A549 (cell line): ENCODE data around the gene SLC40A1.

Experiments
- EP300 ChIP-seq, 2 experiments: fragments of >200 bp; sonication (Bioruptor Twin); formaldehyde crosslinking; IDR thresholded peaks; 2 replicates in 1 of 2; 3 replicates in 1 of 2; pipeline ENCODE4 v1.6.1; 2016 to 2017
- GATA3 ChIP-seq: IDR thresholded peaks from 2 replicates; pipeline ENCODE4 v1.6.1; 2012; ENCODE audit warnings: borderline replicate concordance
- HMGXB4 ChIP-seq: fragments of 250-450 bp; sonication (Bioruptor Pico); IDR thresholded peaks from 2 replicates; pipeline ENCODE4 v1.5.0; 2021; ENCODE audit warnings: mild to moderate bottlenecking, moderate library complexity, borderline replicate concordance
- MAFK ChIP-seq: fragments of 450-650 bp; IDR thresholded peaks from 2 replicates; pipeline ENCODE4 v1.6.1; 2014; ENCODE audit not compliant: partially characterized antibody
- MAZ ChIP-seq: fragments of 150-350 bp; IDR thresholded peaks from 2 replicates; pipeline ENCODE4 v1.6.1; 2014; ENCODE audit warnings: antibody characterized with exemption, low read depth, low read length, borderline replicate concordance
- POLR2A ChIP-seq: IDR thresholded peaks from 2 replicates; pipeline ENCODE4 v1.6.1; 2012; ENCODE audit warnings: mild to moderate bottlenecking, low read length
- RAD21 ChIP-seq, 2 experiments: fragments of >200 bp in 1 of 2; sonication (Bioruptor Twin) in 1 of 2; formaldehyde crosslinking in 1 of 2; IDR thresholded peaks in 1 of 2; conservative IDR thresholded peaks in 1 of 2; 2 replicates in 1 of 2; 3 replicates in 1 of 2; pipeline ENCODE4 v1.6.1; 2012 to 2018; ENCODE audit warnings: inconsistent platforms in 1 of 2
- RCOR1 ChIP-seq: fragments of 150-350 bp; IDR thresholded peaks from 2 replicates; pipeline ENCODE4 v1.6.1; 2014; ENCODE audit warnings: antibody characterized with exemption, low read length, low read depth
- SREBF2 ChIP-seq: fragments of 450-650 bp; IDR thresholded peaks from 2 replicates; pipeline ENCODE4 v1.6.1; 2014; ENCODE audit warnings: mild to moderate bottlenecking, moderate library complexity
- TP53 ChIP-seq: fragments of 250-450 bp; sonication (Bioruptor Pico); IDR thresholded peaks from 2 replicates; pipeline ENCODE4 v1.5.0; 2021; ENCODE audit warnings: mild to moderate bottlenecking, moderate library complexity
- USF2 ChIP-seq: fragments of 450-650 bp; IDR thresholded peaks from 2 replicates; pipeline ENCODE4 v1.6.1; 2014; ENCODE audit warnings: antibody characterized with exemption
- TF ChIP-seq, protein P1 (sequence below): fragments of >200 bp; sonication (Bioruptor Twin); formaldehyde crosslinking; IDR thresholded peaks from 3 replicates; pipeline ENCODE4 v1.5.1; 2016

- TF ChIP-seq, protein P1, sequence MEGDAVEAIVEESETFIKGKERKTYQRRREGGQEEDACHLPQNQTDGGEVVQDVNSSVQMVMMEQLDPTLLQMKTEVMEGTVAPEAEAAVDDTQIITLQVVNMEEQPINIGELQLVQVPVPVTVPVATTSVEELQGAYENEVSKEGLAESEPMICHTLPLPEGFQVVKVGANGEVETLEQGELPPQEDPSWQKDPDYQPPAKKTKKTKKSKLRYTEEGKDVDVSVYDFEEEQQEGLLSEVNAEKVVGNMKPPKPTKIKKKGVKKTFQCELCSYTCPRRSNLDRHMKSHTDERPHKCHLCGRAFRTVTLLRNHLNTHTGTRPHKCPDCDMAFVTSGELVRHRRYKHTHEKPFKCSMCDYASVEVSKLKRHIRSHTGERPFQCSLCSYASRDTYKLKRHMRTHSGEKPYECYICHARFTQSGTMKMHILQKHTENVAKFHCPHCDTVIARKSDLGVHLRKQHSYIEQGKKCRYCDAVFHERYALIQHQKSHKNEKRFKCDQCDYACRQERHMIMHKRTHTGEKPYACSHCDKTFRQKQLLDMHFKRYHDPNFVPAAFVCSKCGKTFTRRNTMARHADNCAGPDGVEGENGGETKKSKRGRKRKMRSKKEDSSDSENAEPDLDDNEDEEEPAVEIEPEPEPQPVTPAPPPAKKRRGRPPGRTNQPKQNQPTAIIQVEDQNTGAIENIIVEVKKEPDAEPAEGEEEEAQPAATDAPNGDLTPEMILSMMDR, result no peak
- no peak for TF ChIP-seq USF2
- TF ChIP-seq TP53 (CRISPR knock-in tag), result no peak
- no peak for TF ChIP-seq RAD21 (conservative IDR thresholded peaks at IDR 0.05 in 1 of 2, IDR thresholded peaks at IDR 0.05 in 1 of 2)
- no peak for TF ChIP-seq EP300 (IDR thresholded peaks at IDR 0.05)
- no peak for TF ChIP-seq GATA3
- TF ChIP-seq MAZ, result no peak
- TF ChIP-seq MAFK, result no peak
- TF ChIP-seq RCOR1, result no peak
- TF ChIP-seq SREBF2, result no peak
- no peak for TF ChIP-seq HMGXB4 (CRISPR knock-in tag)
- TF ChIP-seq POLR2A, result no peak
Observed at GRCh38 chr2:189601043-189601442, 20.5 kb upstream of the SLC40A1 start.
